PFSK-1 (cell line): ENCODE measurements around the gene PEX10.

Experiments used
- POLR2AphosphoS5 ChIP-seq: IDR thresholded peaks from 2 replicates; pipeline ENCODE4 v1.6.1; 2012; ENCODE audit warnings: low read depth, mild to moderate bottlenecking, control low read depth, low read length, moderate library complexity
- TAF1 ChIP-seq: IDR thresholded peaks from 2 replicates; pipeline ENCODE4 v1.6.1; 2012; ENCODE audit warnings: low read length, control low read depth, borderline replicate concordance; ENCODE audit not compliant: insufficient read depth

DNA sequence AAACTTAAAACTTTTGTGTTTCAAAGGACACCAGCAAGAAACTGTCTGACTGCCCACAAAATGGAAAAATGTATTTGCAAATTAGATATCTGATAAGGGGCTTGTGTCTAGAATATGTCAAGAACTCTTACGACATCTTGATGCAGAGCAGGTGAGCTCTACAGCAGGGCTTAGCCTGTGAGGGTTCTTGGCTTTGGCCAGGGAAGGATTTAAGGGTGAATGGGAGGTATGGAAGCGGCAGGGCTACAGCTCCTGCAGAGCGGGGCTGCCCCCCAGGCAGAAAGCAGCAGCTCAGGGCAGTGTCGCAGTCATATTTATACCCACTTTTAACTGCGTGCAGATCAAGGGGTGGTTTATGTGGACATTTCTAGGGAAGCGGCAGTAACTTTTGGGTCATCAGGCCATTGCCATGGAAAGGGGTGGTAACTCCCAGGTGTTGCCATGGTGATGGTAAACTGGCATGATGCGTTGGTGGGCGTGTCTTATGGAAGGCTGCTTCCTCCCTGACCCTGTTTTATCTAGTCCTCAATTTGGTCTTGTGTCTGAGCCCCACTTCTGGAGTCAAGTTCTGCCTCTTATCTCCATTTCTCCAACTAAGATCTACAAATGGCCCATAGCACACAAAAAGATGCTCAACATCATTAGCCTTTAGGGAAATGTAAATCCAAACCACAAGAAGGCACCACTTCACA is 44.2 kb downstream of the PEX10 start:
- TF ChIP-seq TAF1, result no peak
- no peak for TF ChIP-seq POLR2AphosphoS5
